Body of pancreas (tissue), 4 donors: Measurements from ENCODE around the gene PHYHIPL.

Experiments used
- CTCF ChIP-seq, 7 experiments: fragments of 450-650 bp in 4 of 7; fragments of 200-600 bp in 3 of 7; sonication (generic) in 3 of 7; IDR thresholded peaks; one replicate each; pipeline ENCODE4 v1.5.1; 2016 to 2019; ENCODE audit warnings: antibody characterized with exemption in 7 of 7
- POLR2A ChIP-seq, 3 donors: fragments of 450-650 bp; IDR thresholded peaks; one replicate each; pipeline ENCODE4 v1.6.1; 2016; ENCODE audit warnings: antibody characterized with exemption in 3 of 3, mild to moderate bottlenecking in 2 of 3

GRCh38 chr10:59258890-59259289 lies 82.4 kb downstream of the PHYHIPL start:
- no peak for TF ChIP-seq CTCF (IDR thresholded peaks at IDR 0.05)
- TF ChIP-seq POLR2A (IDR thresholded peaks at IDR 0.05) = no peak
